Lung (tissue), 12 donors: ENCODE measurements around the gene DHRSX. TPM values are rescaled to one million over a fixed set of nuclear protein-coding genes. Genes with fewer than 3 reads are reported as not detected.

ENCODE experiments used
- ATAC-seq: fragments of 200-7000 bp; cut with Tn5 transposase; one replicate; pipeline ENCODE4 v1.9.1; 2020; ENCODE audit warnings: moderate number of reproducible peaks; ENCODE audit not compliant: insufficient read depth, low FRiP score
- DNase-seq, 3 donors: peaks; one replicate each; pipeline ENCODE4 v3.0.0-alpha.2; 2013 to 2017
- H3K27ac ChIP-seq, 2 donors: one replicate each; pipeline ENCODE4 v1.5.1; 2013; ENCODE audit warnings: mild to moderate bottlenecking in 2 of 2, moderate library complexity in 2 of 2, control low read depth in 1 of 2, inconsistent platforms in 1 of 2, low read depth in 1 of 2, low read length in 1 of 2
- H3K27me3 ChIP-seq, 3 donors: one replicate each; pipeline ENCODE4 v1.5.1; 2013; ENCODE audit warnings: low read length in 2 of 3; ENCODE audit not compliant: control insufficient read depth in 3 of 3, insufficient read depth in 3 of 3
- H3K36me3 ChIP-seq, 4 donors: one replicate each; pipeline ENCODE4 v1.5.1; 2013; ENCODE audit warnings: low read length in 4 of 4, mild to moderate bottlenecking in 1 of 4, moderate library complexity in 1 of 4; ENCODE audit not compliant: control insufficient read depth in 4 of 4, insufficient read depth in 4 of 4
- H3K4me1 ChIP-seq, 5 donors: one replicate each; pipeline ENCODE4 v1.5.1; 2013; ENCODE audit warnings: low read length in 5 of 5, mild to moderate bottlenecking in 2 of 5, moderate library complexity in 1 of 5; ENCODE audit not compliant: control insufficient read depth in 5 of 5, insufficient read depth in 5 of 5
- H3K4me3 ChIP-seq: one replicate; pipeline ENCODE4 v1.5.1; 2013; ENCODE audit warnings: mild to moderate bottlenecking, control low read depth, moderate library complexity
- H3K9ac ChIP-seq, 2 donors: one replicate each; pipeline ENCODE4 v1.5.1; 2013; ENCODE audit warnings: low read length in 2 of 2, control low read depth in 1 of 2; ENCODE audit not compliant: insufficient read depth in 1 of 2
- H3K9me3 ChIP-seq, 4 donors: one replicate each; pipeline ENCODE4 v1.5.1; 2013; ENCODE audit warnings: low read length in 3 of 4, mild to moderate bottlenecking in 1 of 4, moderate library complexity in 1 of 4; ENCODE audit not compliant: control insufficient read depth in 4 of 4, insufficient read depth in 3 of 4
- WGBS, 2 donors: extraction: QIAGEN DNeasy Blood & Tissue Kit; methylation state at CpG; one replicate each; pipeline ENCODE4 v1.1.7; 2013; 5-methylcytosine and 5-hydroxymethylcytosine counted together
- polyA plus RNA-seq, 2 donors: library from polyadenylated mRNA; stranded (reverse); fragments of 200-250 nt; gene quantifications; one replicate each; pipeline ENCODE4 v1.2.1, GENCODE V29; 2013
- total RNA-seq, 2 donors: library from RNA; depleted of rRNA in 1 of 2; stranded (reverse); fragments of >200 nt in 1 of 2; gene quantifications; one replicate each; pipeline ENCODE4 v1.2.1, GENCODE V29; 2014 to 2021
- TF ChIP-seq, protein P1 (sequence below): IDR thresholded peaks from 2 replicates; pipeline ENCODE4 v1.5.1; 2012; ENCODE audit warnings: mild to moderate bottlenecking; ENCODE audit errors: control extremely low read depth, extremely low read depth
- donor health status: control.
- donor health status: control.
- donor health status: Bipolar disorder and iron deficiency.
- donor health status: healthy.
- donor health status: DM: yes; HTN: yes; CAD: no.

DHRSX gene
- total and polyA plus RNA-seq, 4 donors, result 7.0 to 26.3 (median 18.9) TPM

DNA sequence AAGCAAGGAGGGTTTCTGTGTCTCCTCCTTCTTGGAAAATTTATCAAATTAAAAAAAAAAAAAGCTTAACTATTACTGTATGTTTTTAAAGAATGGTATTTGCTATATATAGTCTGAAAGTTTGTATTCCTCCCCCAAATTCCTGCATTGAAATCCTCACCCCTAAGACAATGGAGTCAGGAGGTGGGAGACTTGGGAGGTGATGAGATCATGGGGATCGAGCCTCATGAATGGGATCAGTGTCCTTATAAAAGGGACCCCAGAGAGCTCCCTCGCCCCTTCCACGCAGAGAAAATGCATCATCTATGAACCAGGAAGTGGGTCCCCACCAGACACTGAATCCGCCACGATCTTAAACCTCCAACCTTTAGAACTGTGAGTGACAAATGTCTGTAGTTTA is 50.1 kb downstream of the DHRSX start:
- peaks cover 0 to 2% (median 0%) of the 10 kb centered on the region in 4 donors for H3K36me3 ChIP-seq
- TF ChIP-seq, protein P1, sequence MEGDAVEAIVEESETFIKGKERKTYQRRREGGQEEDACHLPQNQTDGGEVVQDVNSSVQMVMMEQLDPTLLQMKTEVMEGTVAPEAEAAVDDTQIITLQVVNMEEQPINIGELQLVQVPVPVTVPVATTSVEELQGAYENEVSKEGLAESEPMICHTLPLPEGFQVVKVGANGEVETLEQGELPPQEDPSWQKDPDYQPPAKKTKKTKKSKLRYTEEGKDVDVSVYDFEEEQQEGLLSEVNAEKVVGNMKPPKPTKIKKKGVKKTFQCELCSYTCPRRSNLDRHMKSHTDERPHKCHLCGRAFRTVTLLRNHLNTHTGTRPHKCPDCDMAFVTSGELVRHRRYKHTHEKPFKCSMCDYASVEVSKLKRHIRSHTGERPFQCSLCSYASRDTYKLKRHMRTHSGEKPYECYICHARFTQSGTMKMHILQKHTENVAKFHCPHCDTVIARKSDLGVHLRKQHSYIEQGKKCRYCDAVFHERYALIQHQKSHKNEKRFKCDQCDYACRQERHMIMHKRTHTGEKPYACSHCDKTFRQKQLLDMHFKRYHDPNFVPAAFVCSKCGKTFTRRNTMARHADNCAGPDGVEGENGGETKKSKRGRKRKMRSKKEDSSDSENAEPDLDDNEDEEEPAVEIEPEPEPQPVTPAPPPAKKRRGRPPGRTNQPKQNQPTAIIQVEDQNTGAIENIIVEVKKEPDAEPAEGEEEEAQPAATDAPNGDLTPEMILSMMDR, result no peak
- H3K4me3 ChIP-seq, result no peak overlapping the region
- 78 to 85% methylated on average over 5 of the region's 5 CpGs for WGBS, 2 donors
- ATAC-seq (no peak), DNase-seq (no peak)
- peaks cover 0 to 3% (median 0%) of the 10 kb centered on the region in 5 donors for H3K4me1 ChIP-seq
- H3K27ac ChIP-seq, result no peak overlapping the region
- no peak overlapping the region for H3K9ac ChIP-seq
- no peaks in the 10 kb centered on the region for H3K9me3 ChIP-seq
- no peaks in the 10 kb centered on the region for H3K27me3 ChIP-seq

DNA sequence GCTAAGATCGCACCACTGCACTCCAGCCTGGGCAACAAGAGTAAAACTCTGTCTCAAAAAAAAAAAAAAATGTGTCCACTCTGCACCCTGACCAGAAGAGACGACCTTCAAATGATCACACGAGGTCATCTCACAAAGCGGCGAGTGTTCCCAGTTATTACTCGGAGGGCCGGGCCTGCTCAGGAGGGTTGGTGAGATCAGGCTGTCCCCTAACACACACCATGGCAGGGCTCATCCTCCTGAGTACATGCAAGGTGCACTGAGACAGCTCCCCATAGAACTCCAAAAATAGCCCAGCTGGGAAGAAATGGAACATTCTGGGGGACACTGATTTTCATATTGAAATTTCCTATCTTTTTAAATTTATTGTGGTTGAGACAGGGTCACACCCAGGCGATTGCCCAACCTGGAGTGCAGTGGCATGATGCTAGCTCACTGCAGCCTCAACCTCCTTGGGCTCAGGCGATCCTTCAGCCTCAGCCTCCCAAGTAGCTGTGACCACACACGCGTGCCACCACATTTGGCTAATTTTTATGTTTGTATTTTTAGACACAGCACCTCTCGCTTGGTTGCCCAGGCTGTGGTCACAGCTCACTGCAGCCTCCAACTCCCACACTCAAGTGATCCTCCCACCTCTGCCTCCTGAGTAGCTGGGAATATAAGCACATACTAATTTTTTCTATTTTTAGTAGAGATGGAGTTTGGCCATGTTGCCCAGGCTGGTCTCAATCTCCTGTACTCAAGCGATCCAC is 51.5 kb downstream of the DHRSX start:
- Histone ChIP-seq H3K4me1 (peaks cover 0 to 3% (median 0%) of the 10 kb centered on the region in 5 donors), H3K36me3 (peaks cover 0 to 2% (median 0%) of the 10 kb centered on the region in 4 donors), H3K9ac (no peak overlapping the region), H3K4me3 (no peak overlapping the region), H3K27ac (no peak overlapping the region), H3K27me3 (no peaks in the 10 kb centered on the region), H3K9me3 (peaks cover 0 to under 1% (median 0%) of the 10 kb centered on the region in 4 donors)
- TF ChIP-seq, protein P1, result no peak
- ATAC-seq, result no peak
- 96% methylated on average over 13 of the region's 13 CpGs for WGBS, 2 donors
- DNase-seq, result no peak

DNA sequence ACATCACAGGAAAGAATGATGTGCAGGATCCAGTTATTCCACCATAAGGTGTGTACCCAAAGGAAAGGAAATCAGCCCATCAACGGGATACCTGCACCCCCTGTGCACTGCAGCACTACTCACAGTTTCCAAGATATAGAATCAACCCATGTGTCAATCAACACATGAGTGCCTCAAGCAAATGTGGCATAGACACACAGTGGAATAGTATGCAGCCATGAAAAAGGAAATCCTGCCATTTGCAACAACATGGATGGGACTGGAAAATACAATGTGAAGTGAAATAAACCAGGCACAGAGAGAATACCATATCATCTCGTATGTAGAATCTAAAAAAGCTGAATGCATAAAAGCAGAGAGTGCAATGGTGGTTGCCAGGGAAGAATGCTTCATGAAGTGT is 53.3 kb downstream of the DHRSX start:
- Histone ChIP-seq H3K27me3 (no peaks in the 10 kb centered on the region), H3K36me3 (peaks cover 0 to 2% (median 0%) of the 10 kb centered on the region in 4 donors), H3K9ac (no peak overlapping the region), H3K27ac (no peak overlapping the region), H3K4me3 (no peak overlapping the region), H3K4me1 (peaks cover 0 to 3% (median 0%) of the 10 kb centered on the region in 5 donors), H3K9me3 (peaks cover 0 to 1% (median 0%) of the 10 kb centered on the region in 4 donors)
- 98 to 100% methylated on average over 2 of the region's 2 CpGs for WGBS, 2 donors
- ATAC-seq (no peak), DNase-seq (no peak)
- TF ChIP-seq, protein P1, result no peak
